Measurements from ENCODE around the gene MAN1C1.

The MAN1C1 gene

GRCh38 chr1:25799935-25800702 is 183.5 kb downstream of the MAN1C1 start, which contains the start of gene SELENON:
TSS of gene SELENON (plus strand) at chr1:25800193. CDS start at chr1:25800231, 38 bp downstream.
- DNase-seq (ENCODE audit: low spot score in 2 of 2): no peak
- Mint-ChIP-seq H3K4me3 (peak within 1 kb of the TSS; percentile 72), H3K27me3 (no peaks in the 10 kb centered on the region), H3K36me3 (ENCODE audit: insufficient read depth) (peaks cover 8% of the 10 kb centered on the region), H3K4me1 (peaks cover 44% of the 10 kb centered on the region), H3K9me3 (no peaks in the 10 kb centered on the region), H3K27ac (ENCODE audit: low read depth) (peak within 1 kb of the TSS; percentile 60)
- ATAC-seq (replicated peaks; ENCODE audit: extremely low read depth, poor library complexity, severe bottlenecking): no peak

DNA sequence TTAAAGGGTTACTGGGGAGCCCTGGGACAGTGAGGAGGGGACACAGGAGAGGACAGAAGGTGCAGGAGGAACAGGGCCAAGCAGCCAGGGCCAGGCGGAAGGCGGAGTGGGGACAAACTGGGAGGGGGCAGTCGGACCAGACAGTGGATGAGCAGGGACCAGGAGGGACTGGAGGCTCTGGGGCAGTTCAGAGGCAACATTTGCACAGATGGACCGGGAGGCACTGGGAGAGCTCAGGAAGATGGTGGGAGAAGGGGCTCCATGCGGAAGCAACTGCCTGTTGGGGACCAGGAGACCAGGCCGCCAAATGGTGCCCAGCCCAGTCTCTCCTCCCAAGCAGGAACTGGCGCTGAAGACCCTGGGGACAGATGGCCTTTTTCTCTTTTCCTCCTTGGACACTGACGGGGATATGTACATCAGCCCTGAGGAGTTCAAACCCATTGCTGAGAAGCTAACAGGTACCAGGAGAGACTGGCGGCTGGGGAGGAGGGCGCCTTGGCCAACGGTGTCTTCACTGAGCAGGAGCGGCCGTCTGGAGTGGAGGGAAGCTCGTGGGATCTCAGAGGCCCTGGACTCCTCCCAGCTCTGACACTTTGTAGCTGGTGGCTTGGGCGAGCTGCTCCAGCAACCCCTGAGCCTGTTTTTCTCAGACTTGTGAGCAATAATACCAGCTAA is 184.2 kb downstream of the MAN1C1 start:
- Mint-ChIP-seq H3K4me1 (peaks cover 41% of the 10 kb centered on the region), H3K27ac (ENCODE audit: low read depth) (peak overlapping the region; percentile 52), H3K27me3 (no peaks in the 10 kb centered on the region), H3K9me3 (no peaks in the 10 kb centered on the region), H3K4me3 (peak overlapping the region; percentile 72), H3K36me3 (ENCODE audit: insufficient read depth) (peaks cover 10% of the 10 kb centered on the region)
- DNase-seq (ENCODE audit: low spot score in 2 of 2) (no peak), ATAC-seq (replicated peaks; ENCODE audit: extremely low read depth, poor library complexity, severe bottlenecking) (no peak)

DNA sequence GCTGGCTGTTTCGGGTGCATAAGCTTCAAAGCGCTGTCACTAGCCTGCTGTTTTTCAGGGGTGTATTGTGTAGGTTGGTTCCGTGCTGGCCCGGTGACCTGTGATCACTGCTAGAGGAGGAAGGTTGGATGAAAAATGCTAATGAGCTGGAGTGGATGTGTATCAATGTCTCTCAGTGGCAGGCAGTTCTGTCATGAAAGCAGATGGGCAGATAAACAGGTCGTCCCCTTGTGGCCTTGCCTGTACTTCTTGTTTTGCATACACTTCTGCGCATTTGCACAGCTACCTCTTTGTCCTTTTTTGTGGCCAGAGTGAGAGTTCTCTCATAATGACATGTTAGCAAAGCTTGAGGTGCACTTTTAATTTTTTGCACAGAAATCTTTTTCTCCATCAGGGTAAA is 186.3 kb downstream of the MAN1C1 start:
- DNase-seq (ENCODE audit: low spot score in 2 of 2): no peak
- H3K27ac Mint-ChIP-seq (ENCODE audit: low read depth): no peak overlapping the region
- no peaks in the 10 kb centered on the region for H3K27me3 Mint-ChIP-seq
- peaks cover 2% of the 10 kb centered on the region for H3K36me3 Mint-ChIP-seq (ENCODE audit: insufficient read depth)
- peaks cover 26% of the 10 kb centered on the region for H3K4me1 Mint-ChIP-seq
- H3K9me3 Mint-ChIP-seq: no peaks in the 10 kb centered on the region
- ATAC-seq (replicated peaks; ENCODE audit: extremely low read depth, poor library complexity, severe bottlenecking): peak; percentile 29
- no peak overlapping the region for H3K4me3 Mint-ChIP-seq

DNA sequence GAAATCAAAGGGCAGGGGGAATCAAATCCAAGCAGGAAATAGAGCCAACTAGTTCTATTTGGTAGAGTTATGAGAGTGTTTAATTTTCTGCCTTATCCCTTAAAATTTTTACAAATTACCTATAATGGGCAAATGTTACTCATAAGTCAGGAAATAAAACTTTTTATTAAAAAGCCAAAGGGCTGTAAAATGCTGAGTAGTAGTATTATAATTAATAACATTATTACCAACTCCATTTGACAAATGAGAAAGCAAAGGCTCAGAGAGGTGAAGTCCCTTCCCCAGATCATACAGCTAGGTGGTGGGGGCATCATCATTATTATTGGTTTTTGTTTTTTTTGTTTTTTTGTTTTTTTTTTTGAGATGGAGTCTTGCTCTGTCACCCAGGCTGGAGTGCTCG is 186.8 kb downstream of the MAN1C1 start:
- H3K4me3 Mint-ChIP-seq: no peak overlapping the region
- peaks cover 2% of the 10 kb centered on the region for H3K36me3 Mint-ChIP-seq (ENCODE audit: insufficient read depth)
- no peak for DNase-seq (ENCODE audit: low spot score in 2 of 2)
- no peak overlapping the region for H3K27ac Mint-ChIP-seq (ENCODE audit: low read depth)
- H3K27me3 Mint-ChIP-seq: no peaks in the 10 kb centered on the region
- H3K4me1 Mint-ChIP-seq: peaks cover 26% of the 10 kb centered on the region
- no peak for ATAC-seq (replicated peaks; ENCODE audit: extremely low read depth, poor library complexity, severe bottlenecking)
- H3K9me3 Mint-ChIP-seq: no peaks in the 10 kb centered on the region

DNA sequence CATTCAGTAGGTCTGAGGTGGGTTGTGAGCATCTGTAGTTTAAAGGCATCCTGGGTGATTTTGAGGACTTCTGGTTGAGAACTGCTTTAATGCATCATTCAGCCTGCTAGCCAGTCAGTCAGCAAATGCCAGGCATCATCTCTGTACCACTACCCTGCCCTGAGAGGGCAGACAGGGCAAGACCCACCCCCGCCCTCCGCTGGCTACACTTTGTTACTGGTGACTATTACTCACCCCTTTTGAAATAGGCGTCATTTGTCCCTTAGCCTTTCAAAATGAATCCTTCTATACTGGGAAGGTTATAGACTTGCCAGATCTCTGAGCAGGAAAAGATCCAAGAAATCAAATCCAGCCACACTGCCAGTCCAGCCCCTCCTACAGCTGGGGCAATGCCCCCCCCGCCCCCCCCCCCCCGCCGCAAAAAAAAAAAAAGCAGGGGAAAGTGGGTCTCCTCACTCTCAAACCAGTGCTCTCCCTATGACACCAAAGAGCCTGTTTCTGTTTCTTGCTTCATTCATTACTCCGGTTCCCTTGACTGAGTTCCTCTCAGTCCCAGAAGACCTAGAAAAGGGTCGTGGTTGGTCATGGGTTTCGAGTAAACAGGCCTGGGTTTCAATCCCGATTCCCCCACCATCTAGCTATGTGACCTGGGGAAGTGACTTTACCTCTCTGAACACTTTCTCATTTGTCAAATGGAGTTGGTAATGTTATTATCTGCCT is 187.8 kb downstream of the MAN1C1 start:
- DNase-seq (ENCODE audit: low spot score in 2 of 2): no peak
- no peaks in the 10 kb centered on the region for H3K27me3 Mint-ChIP-seq
- H3K27ac Mint-ChIP-seq (ENCODE audit: low read depth): no peak overlapping the region
- H3K9me3 Mint-ChIP-seq: no peaks in the 10 kb centered on the region
- no peak for ATAC-seq (replicated peaks; ENCODE audit: extremely low read depth, poor library complexity, severe bottlenecking)
- H3K36me3 Mint-ChIP-seq (ENCODE audit: insufficient read depth): peaks cover 2% of the 10 kb centered on the region
- H3K4me1 Mint-ChIP-seq: peaks cover 26% of the 10 kb centered on the region
- no peak overlapping the region for H3K4me3 Mint-ChIP-seq

DNA sequence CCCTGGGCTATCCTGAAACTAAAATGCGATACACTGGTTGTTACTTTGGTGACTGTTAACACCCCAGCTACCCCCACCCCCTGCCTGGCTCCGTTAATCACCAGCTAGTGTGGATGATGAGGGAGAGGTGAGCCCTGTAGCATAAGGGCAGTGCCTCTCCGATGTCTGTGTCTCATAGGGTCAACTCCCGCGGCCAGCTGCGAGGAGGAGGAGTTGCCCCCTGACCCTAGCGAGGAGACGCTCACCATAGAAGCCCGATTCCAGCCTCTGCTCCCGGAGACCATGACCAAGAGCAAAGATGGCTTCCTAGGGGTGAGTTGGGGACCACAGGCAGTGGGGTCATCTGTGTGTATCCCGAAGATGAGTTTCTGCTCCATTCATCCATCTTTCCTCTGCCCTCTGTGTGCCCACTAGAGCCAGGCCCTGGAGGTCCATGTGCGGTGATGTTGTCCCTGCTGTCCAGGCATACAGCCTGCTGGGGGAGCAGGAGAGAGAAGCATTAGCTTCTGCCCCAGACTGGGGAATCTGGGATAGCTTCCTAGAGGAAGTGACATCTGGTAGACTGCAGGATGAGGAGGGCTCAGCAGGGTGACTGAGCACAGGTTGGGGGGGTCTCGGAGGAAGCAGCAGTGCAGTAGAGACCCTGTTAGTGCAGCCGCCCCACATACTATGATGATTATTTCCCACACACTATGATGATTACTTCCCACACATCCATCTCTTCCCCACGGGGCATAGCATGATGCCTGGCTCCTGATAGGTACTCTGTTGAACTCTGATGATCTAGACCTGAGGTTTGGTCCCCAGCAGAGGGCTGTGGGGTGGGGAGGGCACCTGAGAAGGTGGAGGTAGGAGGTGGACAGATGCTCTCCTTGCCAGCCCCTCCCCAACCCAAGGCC is 188.6 kb downstream of the MAN1C1 start:
- H3K36me3 Mint-ChIP-seq (ENCODE audit: insufficient read depth): peaks cover 4% of the 10 kb centered on the region
- H3K27me3 Mint-ChIP-seq: no peaks in the 10 kb centered on the region
- no peak overlapping the region for H3K4me3 Mint-ChIP-seq
- DNase-seq (ENCODE audit: low spot score in 2 of 2) (no peak), ATAC-seq (replicated peaks; ENCODE audit: extremely low read depth, poor library complexity, severe bottlenecking) (no peak)
- peaks cover 26% of the 10 kb centered on the region for H3K4me1 Mint-ChIP-seq
- H3K9me3 Mint-ChIP-seq: no peaks in the 10 kb centered on the region
- no peak overlapping the region for H3K27ac Mint-ChIP-seq (ENCODE audit: low read depth)

DNA sequence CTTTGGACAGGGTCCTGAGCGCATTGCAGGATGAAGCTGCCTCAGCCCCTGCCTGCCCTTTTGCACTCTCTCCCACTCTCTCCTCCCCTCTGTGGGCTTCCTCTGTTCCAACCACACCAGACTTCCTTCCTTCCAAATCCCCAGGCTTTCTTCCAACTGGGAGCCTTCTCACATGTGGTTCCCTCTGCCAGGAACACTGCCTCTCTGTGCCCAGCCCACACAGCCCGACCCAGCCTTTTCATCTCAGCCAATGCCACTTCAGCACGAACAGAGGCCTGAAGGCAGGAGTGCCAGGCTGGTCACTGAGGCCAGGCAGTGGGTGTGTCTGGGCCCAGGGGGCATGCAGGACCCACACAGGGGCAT is 189.3 kb downstream of the MAN1C1 start:
- Mint-ChIP-seq H3K36me3 (ENCODE audit: insufficient read depth) (peaks cover 4% of the 10 kb centered on the region), H3K27ac (ENCODE audit: low read depth) (no peak overlapping the region), H3K9me3 (no peaks in the 10 kb centered on the region), H3K4me1 (peaks cover 20% of the 10 kb centered on the region), H3K27me3 (no peaks in the 10 kb centered on the region), H3K4me3 (no peak overlapping the region)
- ATAC-seq (replicated peaks; ENCODE audit: extremely low read depth, poor library complexity, severe bottlenecking) (no peak), DNase-seq (ENCODE audit: low spot score in 2 of 2) (no peak)

DNA sequence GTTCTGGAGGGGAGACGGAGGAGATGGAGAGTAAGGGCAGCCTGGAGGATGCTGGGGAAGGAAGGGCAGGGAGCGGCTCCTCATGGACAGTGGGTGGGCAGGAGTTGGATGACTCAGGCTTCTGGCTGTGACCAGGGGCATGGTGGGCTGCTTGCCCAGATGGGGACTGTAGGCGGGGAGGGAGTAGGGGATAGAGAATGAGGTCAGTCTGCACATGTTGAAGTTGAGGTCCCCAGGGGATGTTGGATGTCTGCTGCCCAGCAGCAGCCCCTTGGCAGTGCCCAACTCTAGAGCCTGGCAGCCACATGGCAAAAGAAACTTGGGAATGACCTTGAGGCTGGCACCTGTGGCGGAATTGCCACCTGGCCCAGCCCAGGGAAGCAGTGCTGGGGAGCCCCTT is 189.8 kb downstream of the MAN1C1 start:
- Mint-ChIP-seq H3K9me3 (no peaks in the 10 kb centered on the region), H3K27ac (ENCODE audit: low read depth) (no peak overlapping the region), H3K4me1 (peaks cover 18% of the 10 kb centered on the region), H3K36me3 (ENCODE audit: insufficient read depth) (peaks cover 4% of the 10 kb centered on the region), H3K4me3 (no peak overlapping the region), H3K27me3 (no peaks in the 10 kb centered on the region)
- ATAC-seq (replicated peaks; ENCODE audit: extremely low read depth, poor library complexity, severe bottlenecking) (no peak), DNase-seq (ENCODE audit: low spot score in 2 of 2) (no peak)

- Mint-ChIP-seq H3K27ac (ENCODE audit: low read depth) (no peak overlapping the region), H3K9me3 (no peaks in the 10 kb centered on the region), H3K27me3 (no peaks in the 10 kb centered on the region), H3K36me3 (ENCODE audit: insufficient read depth) (peaks cover 6% of the 10 kb centered on the region), H3K4me1 (peaks cover 16% of the 10 kb centered on the region), H3K4me3 (no peak overlapping the region)
- DNase-seq (ENCODE audit: low spot score in 2 of 2): no peak
- ATAC-seq (replicated peaks; ENCODE audit: extremely low read depth, poor library complexity, severe bottlenecking): no peak
Measured at GRCh38 chr1:25807480-25808390, 191.1 kb downstream of the MAN1C1 start.

DNA sequence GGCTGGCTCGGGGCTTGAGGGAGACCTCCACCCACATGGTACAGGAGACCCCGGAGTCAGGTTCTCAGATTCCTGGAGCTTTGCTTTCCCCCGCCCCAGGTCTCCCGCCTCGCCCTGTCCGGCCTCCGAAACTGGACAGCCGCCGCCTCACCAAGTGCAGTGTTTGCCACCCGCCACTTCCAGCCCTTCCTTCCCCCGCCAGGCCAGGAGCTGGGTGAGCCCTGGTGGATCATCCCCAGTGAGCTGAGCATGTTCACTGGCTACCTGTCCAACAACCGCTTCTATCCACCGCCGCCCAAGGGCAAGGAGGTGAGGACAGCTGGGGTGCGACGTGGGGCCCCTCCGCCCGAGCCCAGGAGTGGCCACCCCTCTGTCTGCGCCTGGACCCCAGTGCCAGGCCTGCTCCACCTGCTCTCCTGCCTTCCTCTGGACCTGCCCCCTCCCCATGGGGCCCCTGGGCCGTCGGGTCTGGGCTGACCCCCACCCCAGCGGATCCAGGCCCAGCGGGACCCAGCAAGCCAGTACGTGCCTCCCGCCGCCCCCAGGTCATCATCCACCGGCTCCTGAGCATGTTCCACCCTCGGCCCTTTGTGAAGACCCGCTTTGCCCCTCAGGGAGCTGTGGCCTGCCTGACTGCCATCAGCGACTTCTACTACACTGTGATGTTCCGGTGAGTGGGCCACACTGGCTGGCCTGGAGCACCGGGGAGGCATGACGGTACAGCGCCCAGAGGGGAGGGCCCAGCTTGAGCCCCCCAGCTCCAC is 192.1 kb downstream of the MAN1C1 start:
- Mint-ChIP-seq H3K27ac (ENCODE audit: low read depth) (no peak overlapping the region), H3K27me3 (no peaks in the 10 kb centered on the region), H3K36me3 (ENCODE audit: insufficient read depth) (peaks cover 8% of the 10 kb centered on the region), H3K4me1 (peaks cover 12% of the 10 kb centered on the region), H3K9me3 (no peaks in the 10 kb centered on the region), H3K4me3 (no peak overlapping the region)
- DNase-seq (ENCODE audit: low spot score in 2 of 2): no peak
- no peak for ATAC-seq (replicated peaks; ENCODE audit: extremely low read depth, poor library complexity, severe bottlenecking)

Data from central memory CD8-positive, alpha-beta T cell (primary cell).